Stimulated activated CD4-positive, alpha-beta T cell treated with anti-CD3 and anti-CD28 coated beads, Interleukin-1b, Interleukin-23, amount 100 ng/mL, for 1 hour (primary cell): ENCODE data around the gene TKFC.
A peak's percentile ranks its signal among the peaks of the same experiment; 100 is the strongest.

Experiments
- DNase-seq, 2 donors: peaks; one replicate each; pipeline ENCODE4 v3.0.0-alpha.2; 2020; ENCODE audit warnings: low read depth in 2 of 2

TKFC gene

DNA sequence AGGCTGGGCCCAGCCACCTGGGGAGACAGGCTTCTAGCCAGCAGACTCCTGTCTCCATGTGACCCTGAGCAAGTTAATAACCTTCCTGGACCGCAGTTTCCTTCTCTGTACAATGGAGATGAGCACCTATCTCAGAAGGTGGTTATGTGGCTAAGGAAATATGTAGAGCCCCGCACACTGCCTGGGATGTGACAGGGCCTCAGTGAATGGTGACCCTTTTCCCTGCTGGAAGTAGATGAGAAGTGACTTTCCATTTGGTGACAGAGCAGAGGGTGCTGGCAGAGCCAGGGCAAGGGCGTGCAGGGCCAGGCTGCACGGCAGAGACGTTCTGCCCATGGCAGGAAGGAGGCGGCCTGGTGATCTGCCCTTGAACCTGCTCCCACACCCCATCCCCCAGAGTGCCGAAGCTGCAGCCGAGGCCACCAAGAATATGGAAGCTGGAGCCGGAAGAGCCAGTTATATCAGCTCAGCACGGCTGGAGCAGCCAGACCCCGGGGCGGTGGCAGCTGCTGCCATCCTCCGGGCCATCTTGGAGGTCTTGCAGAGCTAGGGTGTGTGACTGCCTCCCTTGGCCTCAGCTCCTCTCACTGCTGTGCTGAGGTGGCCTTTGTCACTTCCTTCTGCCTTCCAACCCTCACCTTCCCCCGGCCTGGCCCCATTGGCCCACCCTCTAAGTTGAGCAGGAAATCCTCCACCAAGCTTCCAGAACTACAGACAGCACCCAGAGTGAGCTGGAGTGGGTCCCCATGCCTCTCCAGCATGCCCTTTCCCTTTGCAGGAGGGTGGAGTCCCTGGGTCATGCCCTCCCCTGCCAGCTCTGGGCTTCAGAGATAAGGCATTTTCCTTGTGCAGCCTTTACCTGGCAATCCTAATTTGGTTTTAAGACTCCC lies 13.2 kb downstream of the TKFC start:
- DNase-seq = no peak

DNA sequence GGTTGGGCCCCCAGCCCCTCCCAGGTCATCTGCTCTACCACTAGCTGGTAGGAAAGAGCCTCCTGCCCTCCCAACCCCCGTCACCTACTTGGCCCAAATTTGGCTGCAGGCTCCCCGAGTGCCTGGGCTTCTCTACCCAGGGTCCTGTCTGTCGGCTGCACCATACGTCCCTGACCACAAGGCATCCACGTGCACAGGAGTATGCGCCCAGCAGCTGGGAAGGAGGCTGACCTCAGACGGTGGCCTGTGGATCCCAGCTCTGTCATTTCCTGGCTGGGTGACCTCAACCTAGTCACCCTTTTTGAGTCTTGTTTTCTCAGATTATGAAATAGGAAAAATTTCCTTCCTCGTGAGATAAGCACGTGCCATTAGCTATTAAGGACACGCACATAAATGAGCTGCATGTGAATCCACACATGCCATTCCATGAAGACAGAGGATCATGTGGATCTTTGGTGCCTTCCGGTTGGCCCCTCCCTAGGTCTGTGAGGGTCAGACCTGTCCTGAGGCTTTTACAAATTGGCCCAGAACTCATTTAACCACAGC lies 15.0 kb downstream of the TKFC start:
- no peak for DNase-seq

DNA sequence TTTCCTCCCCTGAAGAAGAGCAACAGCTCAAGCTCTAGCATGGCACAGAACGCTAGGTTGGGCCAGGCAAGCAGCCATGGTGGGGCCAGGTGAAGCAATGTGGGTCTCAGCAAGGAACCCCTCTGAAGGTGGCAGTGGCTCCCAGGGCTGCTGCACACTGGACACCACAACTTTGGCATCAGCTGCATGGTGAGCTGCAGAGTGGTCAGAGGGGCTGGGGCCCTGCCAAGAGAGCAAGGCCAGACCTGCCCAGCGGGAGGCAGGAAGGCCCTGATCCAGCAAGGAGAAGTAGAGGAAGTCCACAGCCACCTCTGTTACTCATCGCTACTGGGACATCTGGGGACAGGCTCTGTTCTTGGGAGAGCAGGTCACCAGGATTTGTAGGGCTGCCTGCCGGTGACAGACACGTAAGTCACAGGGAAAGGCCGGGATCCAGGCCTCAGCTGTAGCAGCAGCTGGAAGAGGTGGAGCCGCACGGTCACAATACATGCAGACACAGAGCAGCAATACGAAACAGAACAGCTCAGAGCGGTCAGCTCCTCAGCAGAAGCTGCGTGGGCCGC lies 16.2 kb downstream of the TKFC start:
- no peak for DNase-seq

DNA sequence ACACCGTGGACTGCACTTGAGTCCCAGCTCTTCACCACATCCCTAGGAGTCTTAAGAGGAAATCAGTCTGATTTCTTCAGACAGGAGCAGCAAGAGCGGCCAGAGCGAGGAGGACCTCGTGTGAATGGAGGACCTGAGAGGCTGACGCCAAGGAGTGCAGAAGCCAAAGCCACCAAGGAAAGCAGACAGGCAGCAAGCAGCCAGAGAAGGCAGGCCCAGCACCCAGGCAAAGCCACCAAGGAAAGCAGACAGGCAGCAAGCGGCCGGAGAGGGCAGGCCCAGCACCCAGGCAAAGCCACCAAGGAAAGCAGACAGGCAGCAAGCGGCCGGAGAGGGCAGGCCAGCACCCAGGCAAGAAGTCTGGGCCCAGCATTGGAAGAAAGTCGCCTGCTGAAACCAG lies 16.9 kb downstream of the TKFC start:
- no peak for DNase-seq

DNA sequence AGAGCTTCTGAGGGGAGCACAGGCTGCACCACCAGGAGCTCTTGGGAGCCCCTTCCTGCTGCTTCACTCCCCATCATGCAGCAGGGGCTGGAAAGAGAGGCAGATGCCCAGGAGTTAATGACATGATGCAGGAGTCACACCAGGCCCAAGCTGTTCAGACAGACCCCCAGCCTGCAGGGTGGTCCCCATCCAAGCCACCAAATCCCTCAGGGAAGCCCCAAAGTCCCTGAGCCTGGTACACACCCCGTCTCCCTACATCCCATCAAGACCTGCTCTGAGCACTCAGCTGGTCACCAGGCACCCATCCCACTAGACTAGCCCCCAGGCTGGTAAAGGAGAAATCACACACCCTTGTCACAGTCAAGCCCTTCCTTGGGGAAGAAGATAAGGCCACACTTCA lies 17.3 kb downstream of the TKFC start:
- no peak for DNase-seq

DNA sequence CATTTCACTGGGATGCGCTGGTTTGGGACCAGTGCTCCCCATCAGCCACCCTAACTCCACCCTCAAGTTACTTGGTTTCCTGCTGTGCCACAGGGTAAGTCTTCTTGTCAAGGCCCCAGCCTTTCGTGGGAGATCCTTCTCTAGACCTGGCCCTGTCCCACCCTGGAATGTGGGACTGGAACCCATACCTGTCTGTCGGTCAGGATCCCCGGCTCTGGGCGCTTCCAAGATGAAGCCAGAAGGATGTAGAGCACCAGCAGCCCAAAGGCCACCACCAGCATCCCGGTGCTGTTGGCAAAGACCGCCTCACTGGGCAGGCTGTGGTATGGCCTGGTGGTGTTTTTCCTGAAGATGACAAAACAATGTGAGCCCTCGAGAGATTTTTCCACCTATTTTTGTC lies 17.8 kb downstream of the TKFC start:
- no peak for DNase-seq

DNA sequence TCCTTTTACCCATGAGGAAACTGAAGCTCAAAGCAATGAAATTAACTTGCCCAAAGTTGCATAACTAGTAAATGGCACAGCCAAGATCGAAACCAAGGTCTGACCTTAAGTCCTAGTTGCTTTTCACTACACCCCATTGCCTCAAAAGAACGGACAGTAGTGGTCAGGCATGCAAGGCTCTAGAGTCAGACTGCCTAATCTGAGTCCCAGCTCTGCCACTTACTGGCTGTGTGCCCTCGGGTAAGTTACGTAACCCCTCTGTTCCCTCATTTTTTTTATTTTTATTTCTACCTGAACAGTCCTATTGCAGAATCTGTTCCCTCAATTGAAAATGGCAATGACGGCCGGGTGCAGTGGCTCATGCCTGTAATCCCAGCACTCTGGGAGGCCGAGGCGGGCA lies 19.0 kb downstream of the TKFC start:
- no peak for DNase-seq

DNA sequence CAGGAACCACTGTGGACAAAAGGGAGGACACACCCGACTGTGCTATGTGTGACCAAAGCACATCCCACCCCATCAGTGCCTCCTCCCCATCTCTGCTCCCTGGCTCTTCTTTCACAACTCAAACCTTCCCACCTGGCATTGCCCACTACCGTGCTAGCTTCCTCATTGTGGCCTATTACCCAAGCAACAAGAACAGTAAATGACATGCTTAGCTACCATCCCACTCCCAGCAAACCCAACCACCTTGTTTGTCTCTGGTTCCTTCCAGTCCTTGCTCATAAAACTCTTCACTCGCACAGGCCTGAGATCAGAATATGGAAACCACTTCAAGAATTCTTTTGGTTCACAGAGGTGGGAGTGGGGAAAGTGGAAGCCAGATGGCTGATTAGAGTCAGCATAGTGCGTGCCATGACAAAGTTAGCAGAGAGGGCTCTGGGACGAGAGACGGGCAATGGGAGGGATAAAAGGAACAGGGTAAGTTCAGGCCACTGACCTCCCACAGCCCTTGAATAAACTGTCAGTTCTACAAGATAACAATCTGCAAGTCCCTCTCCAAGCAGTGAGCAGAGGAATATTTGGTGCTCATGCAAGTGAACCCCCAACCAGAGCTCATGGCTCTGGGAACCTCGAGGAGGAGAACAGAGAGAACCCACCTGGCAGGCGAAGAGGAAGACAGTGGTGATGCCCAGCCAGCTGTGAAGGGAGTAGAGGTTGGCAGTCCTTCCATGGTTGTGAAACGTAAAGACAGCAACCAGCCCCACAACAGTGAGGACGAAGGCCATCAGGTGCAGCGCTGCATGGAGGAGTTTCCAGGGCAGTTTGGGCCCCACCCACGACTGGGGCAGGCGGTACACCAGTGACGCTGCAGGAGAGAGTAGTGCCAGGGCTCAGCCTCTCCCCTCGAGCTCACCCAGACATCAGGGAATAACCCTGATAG lies 20.4 kb downstream of the TKFC start:
- no peak for DNase-seq

DNA sequence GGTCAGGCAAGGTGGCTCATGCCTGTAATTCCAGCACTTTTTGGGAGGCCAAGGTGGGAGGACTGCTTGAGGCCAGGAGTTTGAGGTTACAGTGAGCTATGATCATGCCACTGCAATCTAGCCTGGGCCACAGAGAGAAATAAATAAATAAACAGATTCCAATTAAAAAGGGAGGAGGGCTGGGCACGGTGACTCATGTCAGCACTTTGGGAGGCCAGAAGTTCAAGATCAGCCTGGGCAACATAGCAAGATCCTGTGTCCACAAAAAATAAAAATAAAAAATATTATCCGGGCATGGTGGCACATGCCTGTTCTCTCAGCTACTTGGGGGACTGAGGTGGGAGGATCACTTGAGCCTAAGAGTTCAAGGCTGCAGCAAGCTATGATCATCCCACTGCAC lies 21.2 kb downstream of the TKFC start:
- DNase-seq = no peak

DNA sequence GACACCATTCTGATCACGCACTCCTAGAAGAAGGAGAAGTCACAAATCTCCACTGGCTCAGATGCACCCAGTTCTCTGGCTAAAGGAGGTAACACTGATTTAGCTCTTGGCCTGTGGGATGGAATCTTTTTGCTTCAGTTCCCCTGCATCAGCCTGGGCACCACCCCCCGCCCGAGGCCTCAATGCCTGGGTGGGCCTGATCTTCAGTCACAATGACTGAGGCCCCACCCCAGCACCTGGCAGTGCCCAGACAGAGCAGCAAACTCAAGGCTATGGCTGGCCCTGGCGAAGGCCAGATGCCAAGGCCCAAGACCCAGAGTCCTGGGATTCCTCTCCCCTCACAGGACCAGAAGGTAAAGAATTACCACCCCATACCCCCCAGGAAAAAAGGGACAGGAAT lies 23.7 kb downstream of the TKFC start:
- no peak for DNase-seq

DNA sequence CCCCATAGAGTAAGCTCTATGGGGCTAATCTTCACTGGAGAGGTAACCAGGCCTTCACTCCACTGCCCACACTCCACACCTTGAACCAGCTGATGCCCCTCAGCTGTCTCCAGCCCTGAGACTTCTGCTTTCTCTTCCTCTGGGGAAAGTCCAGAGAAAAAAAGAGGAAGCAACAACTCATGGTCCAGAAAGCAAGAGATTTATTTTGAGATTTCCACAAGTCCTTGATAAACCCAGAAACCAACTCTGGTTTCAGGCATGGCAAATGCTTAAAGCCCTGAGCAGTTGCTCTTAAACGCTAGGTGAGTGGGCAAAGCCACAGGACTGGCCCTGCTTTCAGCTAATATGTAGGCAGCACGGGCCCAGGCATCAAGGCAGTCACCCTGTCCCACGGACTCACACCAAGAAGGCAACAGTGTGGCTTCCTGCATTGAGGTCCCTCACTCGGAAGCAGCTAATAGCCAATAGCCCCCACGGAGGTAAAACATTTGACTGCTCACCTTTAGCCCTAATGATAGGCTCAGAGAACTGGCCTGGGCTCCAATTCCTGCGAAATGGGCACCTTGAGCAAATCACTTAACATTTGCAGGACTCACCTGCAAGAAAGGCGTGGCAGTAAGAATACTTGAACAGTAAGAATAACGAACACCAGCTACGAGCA lies 24.3 kb downstream of the TKFC start:
- no peak for DNase-seq

DNA sequence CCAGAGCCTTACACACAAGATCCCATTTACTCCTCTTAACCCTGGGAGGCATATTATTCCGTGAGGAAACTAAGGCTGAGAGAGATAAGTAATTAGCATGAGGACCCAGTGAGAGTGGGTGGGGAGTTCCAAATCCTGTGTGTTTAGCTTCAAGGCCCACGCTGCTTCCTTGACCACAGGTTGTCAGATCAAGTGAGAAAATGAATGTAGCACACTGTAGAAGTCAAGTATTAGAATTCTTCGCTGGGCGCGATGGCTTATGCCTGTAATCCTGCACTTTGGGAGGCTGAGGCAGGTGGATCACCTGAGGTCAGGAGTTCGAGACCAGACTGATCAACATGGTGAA lies 24.8 kb downstream of the TKFC start:
- DNase-seq = no peak

DNA sequence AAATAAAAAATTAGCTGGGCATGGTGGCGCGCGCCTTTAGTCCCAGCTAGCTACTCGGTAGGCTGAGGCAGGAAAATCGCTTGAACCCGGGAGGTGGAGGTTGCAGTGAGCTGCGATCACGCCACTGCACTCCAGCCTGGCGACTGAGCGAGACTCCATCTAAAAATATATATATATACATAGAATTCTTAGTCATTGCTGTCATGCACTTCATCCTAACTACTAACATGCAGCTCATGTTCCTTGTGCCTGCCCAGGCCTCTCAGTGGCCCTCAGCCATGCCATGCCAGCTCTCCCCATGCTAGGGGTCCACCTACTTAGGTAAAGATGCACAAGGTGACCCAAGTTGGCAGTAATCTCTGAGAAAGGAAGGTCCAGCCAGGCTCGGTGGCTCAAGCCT lies 25.5 kb downstream of the TKFC start:
- no peak for DNase-seq

DNA sequence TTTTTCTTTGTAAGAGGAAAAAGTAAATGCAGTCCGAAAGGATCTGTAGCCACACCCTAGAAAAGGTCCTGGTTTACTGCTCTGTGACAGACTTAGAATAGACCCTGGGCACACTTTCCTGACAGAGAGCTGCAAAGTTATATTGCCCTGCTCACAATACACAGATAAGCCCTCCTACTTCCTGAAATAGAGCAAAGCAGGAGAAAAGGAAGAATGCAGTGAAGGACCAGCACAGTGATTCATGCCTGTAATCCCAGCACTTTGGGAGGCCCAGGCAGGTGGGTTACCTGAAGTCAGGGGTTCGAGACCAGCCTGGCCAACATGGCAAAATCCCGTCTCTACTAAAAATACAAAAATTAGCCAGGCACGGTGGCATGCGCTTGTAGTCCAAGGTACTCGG lies 26.5 kb downstream of the TKFC start:
- DNase-seq = no peak

DNA sequence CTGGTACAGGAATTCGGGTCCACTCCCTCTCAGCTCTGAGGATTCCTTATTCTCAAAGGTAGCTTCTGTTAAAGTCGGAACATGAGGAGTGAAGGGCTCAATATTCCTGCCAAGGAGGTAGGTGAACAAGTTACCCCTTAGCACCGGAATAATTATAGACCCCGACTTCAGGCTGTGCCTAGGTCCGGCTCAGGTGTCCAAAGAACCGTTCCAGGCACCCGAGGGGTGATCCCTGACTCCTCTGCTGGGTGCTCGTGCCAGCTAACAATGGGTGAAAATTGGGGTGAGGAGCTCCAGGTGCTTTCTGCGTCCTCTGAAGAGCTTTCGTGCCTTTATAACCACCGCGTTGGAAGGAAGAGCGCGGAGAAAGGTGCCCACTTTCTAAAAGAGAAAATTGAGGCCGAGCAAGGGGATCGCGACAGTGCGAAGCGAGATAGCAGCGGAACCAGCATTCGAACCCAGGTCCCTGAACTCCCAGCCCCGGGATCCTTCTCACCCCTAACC lies 28.3 kb downstream of the TKFC start:
- no peak for DNase-seq

DNA sequence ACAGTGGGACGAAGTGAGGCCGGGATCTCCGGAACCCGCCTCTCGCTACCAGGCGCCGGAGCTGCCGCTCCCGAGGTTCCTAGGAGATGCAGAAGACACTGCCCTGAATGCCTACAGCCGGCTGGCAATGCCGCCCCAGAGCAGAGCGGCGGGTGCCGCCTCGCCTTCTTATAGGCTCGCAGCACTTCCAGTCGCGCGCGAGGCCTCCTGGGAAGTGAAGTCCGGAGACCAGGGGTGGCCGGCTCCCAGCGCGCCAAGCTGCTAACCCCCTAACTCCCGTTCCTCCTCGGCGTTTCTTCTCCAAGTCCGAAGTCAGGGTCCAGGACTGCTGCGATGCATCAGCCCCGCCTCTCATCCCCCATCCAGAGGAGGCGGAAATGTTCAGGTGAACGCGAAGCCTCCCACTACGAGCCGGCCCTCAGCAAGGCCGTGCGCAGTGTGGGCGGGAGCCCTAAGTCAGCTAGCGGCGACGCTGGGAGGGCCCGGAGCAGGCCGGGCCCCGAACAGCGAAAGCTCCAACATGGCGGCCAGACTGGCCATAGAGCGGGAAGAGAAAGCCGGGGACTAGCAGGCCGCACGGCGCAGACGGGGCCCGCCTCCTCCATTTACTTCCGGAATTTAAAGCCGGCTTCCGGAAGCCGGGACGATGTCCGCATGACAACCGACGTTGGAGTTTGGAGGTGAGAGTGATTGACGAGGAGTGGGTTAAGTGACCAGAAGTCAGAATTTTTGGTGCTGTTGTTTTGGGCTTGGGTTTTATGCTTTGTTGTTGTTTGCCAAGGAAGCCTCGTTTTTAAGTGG lies 28.9 kb downstream of the TKFC start, which contains the start of the genes CYB561A3 and TMEM138:
Gene CYB561A3 (minus strand): TSS at position 142 of the 801 bp plus-strand sequence. CDS start 5,169 bp downstream, outside the sequence.
Gene TMEM138 (plus strand): TSS at position 634 of the 801 bp plus-strand sequence. CDS start 2,017 bp downstream, outside the sequence.
- DNase-seq = peak; percentile 63 to 76

DNA sequence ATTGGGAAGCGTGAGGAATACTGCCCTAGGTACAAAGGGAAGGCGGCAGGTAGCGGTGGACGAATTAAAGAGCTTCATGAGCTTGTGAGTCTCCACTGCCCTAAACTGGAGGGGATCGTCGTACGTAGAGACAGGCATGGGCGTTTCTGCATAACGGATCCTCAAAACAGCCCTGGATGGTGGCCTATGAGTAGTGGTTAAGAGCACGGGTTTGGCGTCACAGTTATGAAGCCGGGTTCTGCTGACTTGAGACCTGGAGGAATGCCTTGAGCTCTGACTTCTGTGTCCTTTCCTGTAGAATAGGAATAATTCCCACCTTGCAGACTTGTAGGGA lies 29.5 kb downstream of the TKFC start:
- no peak for DNase-seq

DNA sequence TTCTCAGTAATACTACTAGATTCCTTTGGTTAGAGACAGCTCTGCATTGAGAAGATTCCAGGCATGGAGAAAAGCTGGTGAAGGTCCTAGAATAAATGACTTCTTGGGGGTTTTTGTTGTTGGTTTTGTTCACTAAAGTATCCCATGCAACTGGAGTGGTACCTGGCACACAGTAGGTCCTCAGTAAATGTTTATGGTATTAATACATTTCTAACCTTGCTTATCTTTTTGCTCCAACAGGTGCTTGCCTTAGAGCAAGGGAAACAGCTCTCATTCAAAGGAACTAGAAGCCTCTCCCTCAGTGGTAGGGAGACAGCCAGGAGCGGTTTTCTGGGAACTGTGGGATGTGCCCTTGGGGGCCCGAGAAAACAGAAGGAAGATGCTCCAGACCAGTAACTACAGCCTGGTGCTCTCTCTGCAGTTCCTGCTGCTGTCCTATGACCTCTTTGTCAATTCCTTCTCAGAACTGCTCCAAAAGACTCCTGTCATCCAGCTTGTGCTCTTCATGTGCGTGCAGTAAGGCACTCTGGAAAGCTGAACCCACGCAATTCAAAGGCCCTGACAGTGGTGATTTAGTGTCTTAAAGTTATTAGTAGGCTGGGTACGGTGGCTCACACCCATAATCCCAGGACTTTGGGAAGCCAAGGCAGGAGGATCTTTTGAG lies 31.1 kb downstream of the TKFC start:
- no peak for DNase-seq

DNA sequence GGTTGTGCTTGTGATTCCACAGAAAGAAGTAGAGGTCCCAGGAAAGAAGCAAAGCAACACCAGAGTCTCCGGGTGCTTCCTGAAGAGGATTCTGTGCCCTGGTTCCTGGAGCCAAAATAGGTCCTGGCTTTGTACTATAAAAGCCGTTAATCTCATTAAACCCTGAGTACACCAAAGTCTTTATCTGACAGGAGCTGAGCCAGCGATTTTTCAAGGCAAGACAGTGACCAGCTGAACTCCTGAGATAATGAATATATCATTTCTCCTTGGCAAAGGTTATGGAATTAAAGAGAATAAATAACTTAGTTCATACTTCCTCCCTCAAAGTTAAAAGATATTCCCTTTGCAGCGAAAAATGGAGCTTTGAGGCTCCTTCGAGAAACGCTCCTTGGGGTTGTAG lies 34.4 kb downstream of the TKFC start:
- DNase-seq = no peak

DNA sequence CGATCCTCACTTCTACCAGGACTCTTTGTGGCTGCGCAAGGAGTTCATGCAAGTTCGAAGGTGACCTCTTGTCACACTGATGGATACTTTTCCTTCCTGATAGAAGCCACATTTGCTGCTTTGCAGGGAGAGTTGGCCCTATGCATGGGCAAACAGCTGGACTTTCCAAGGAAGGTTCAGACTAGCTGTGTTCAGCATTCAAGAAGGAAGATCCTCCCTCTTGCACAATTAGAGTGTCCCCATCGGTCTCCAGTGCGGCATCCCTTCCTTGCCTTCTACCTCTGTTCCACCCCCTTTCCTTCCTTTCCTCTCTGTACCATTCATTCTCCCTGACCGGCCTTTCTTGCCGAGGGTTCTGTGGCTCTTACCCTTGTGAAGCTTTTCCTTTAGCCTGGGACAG lies 35.6 kb downstream of the TKFC start:
- DNase-seq = no peak
